H9 (cell line): ENCODE measurements around the gene ZNF445. TPM values are rescaled to one million over a fixed set of nuclear protein-coding genes. Genes with fewer than 3 reads are reported as not detected.
A peak's percentile ranks its signal among the peaks of the same experiment; 100 is the strongest.

Experiments used
- DNase-seq: peaks from one replicate; pipeline ENCODE4 v3.0.0-alpha.2; 2017
- H2AFZ ChIP-seq: one replicate; pipeline ENCODE4 v1.6.1; 2013; ENCODE audit warnings: mild to moderate bottlenecking, low read length, control low read depth, moderate library complexity
- H2AK5ac ChIP-seq: 2 replicates; pipeline ENCODE4 v1.6.1; 2013; ENCODE audit warnings: low read length, control low read depth, mixed read lengths; ENCODE audit not compliant: insufficient read length
- H2BK120ac ChIP-seq: one replicate; pipeline ENCODE4 v1.6.1; 2013; ENCODE audit warnings: low read depth, mild to moderate bottlenecking, low read length, control low read depth, inconsistent platforms; ENCODE audit not compliant: poor library complexity, severe bottlenecking
- H2BK12ac ChIP-seq: 2 replicates; pipeline ENCODE4 v1.6.1; 2013; ENCODE audit warnings: low read length, control low read depth, mixed read lengths, low read depth; ENCODE audit not compliant: insufficient read length
- H2BK15ac ChIP-seq: 2 replicates; pipeline ENCODE4 v1.6.1; 2013; ENCODE audit warnings: low read depth, low read length, control low read depth
- H2BK20ac ChIP-seq: one replicate; pipeline ENCODE4 v1.6.1; 2013; ENCODE audit warnings: low read depth, mild to moderate bottlenecking, low read length, control low read depth, inconsistent platforms; ENCODE audit not compliant: poor library complexity, severe bottlenecking
- H2BK5ac ChIP-seq: 2 replicates; pipeline ENCODE4 v1.6.1; 2013; ENCODE audit warnings: low read length, control low read depth, mixed read lengths; ENCODE audit not compliant: insufficient read length
- H3K14ac ChIP-seq: 2 replicates; pipeline ENCODE4 v1.6.1; 2013; ENCODE audit warnings: low read length, control low read depth; ENCODE audit not compliant: insufficient read depth
- H3K18ac ChIP-seq: 2 replicates; pipeline ENCODE4 v1.6.1; 2013; ENCODE audit warnings: low read depth, mild to moderate bottlenecking, mixed read lengths, low read length, control low read depth; ENCODE audit not compliant: insufficient read length
- H3K23ac ChIP-seq: 2 replicates; pipeline ENCODE4 v1.6.1; 2013; ENCODE audit warnings: low read length, control low read depth, mixed read lengths, low read depth; ENCODE audit not compliant: insufficient read length
- H3K23me2 ChIP-seq: 2 replicates; pipeline ENCODE4 v1.6.1; 2013; ENCODE audit warnings: low read depth, mild to moderate bottlenecking, mixed read lengths, low read length, control low read depth; ENCODE audit not compliant: insufficient read length, poor library complexity, severe bottlenecking
- H3K27ac ChIP-seq: 2 replicates; pipeline ENCODE4 v1.5.1; 2013; ENCODE audit warnings: low read length, control low read depth, mixed read lengths, low read depth; ENCODE audit not compliant: insufficient read length
- H3K27me3 ChIP-seq: 2 replicates; pipeline ENCODE4 v1.6.1; 2013; ENCODE audit warnings: low read length, control low read depth, inconsistent platforms; ENCODE audit not compliant: insufficient read depth
- H3K4ac ChIP-seq: 2 replicates; pipeline ENCODE4 v1.6.1; 2013; ENCODE audit warnings: low read depth, mild to moderate bottlenecking, control low read depth, inconsistent platforms, low read length, moderate library complexity
- H3K4me1 ChIP-seq: 2 replicates; pipeline ENCODE4 v1.6.1; 2013; ENCODE audit warnings: low read length, control low read depth, inconsistent platforms; ENCODE audit not compliant: insufficient read depth
- H3K4me2 ChIP-seq: 2 replicates; pipeline ENCODE4 v1.6.1; 2013; ENCODE audit warnings: low read length, control low read depth, mixed read lengths; ENCODE audit not compliant: insufficient read length, insufficient read depth
- H3K56ac ChIP-seq: 2 replicates; pipeline ENCODE4 v1.6.1; 2013; ENCODE audit warnings: low read depth, mild to moderate bottlenecking, mixed read lengths, low read length, control low read depth; ENCODE audit not compliant: insufficient read length
- H3K79me1 ChIP-seq: 2 replicates; pipeline ENCODE4 v1.6.1; 2013; ENCODE audit warnings: low read depth, mild to moderate bottlenecking, moderate library complexity, low read length, control low read depth, inconsistent platforms; ENCODE audit not compliant: insufficient read depth, poor library complexity, severe bottlenecking
- H3K79me2 ChIP-seq: 2 replicates; pipeline ENCODE4 v1.6.1; 2013; ENCODE audit warnings: low read length, control low read depth, inconsistent platforms; ENCODE audit not compliant: insufficient read depth
- H3K9ac ChIP-seq: 2 replicates; pipeline ENCODE4 v1.6.1; 2013; ENCODE audit warnings: low read length, control low read depth, mixed read lengths; ENCODE audit not compliant: insufficient read length; ENCODE audit errors: extremely low read depth
- H3K9me3 ChIP-seq: one replicate; pipeline ENCODE4 v1.6.1; 2013; ENCODE audit warnings: low read depth, low read length, inconsistent platforms; ENCODE audit not compliant: control insufficient read depth
- H3T11ph ChIP-seq: one replicate; pipeline ENCODE4 v1.6.1; 2013; ENCODE audit warnings: mild to moderate bottlenecking, low read length, control low read depth, inconsistent platforms
- H4K20me1 ChIP-seq: one replicate; pipeline ENCODE4 v1.6.1; 2013; ENCODE audit not compliant: control insufficient read depth, insufficient read length, insufficient read depth
- H4K5ac ChIP-seq: 2 replicates; pipeline ENCODE4 v1.6.1; 2013; ENCODE audit warnings: low read depth, mild to moderate bottlenecking, mixed read lengths, low read length, control low read depth; ENCODE audit not compliant: insufficient read length
- H4K8ac ChIP-seq: replicated peaks from 2 replicates; pipeline ENCODE4 v1.6.1; 2013; ENCODE audit warnings: low read length, control low read depth, mixed read lengths, low read depth; ENCODE audit not compliant: insufficient read length
- H4K91ac ChIP-seq: 2 replicates; pipeline ENCODE4 v1.6.1; 2013; ENCODE audit warnings: low read depth, mild to moderate bottlenecking, moderate library complexity, mixed read lengths, low read length, control low read depth; ENCODE audit not compliant: insufficient read length
- H3K27ac Mint-ChIP-seq, 3 experiments: 2 replicates in 2 of 3; 3 replicates in 1 of 3; pipeline ENCODE4 v1.8.0; 2020 to 2021; ENCODE audit warnings: mixed read lengths in 3 of 3, mild to moderate bottlenecking in 1 of 3, moderate library complexity in 1 of 3
- H3K27me3 Mint-ChIP-seq: 2 replicates; pipeline ENCODE4 v1.8.0; 2021; ENCODE audit warnings: low read depth, mild to moderate bottlenecking, moderate library complexity, mixed read lengths
- H3K36me3 Mint-ChIP-seq, 3 experiments: 2 replicates in 2 of 3; 3 replicates in 1 of 3; pipeline ENCODE4 v1.8.0; 2020 to 2021; ENCODE audit warnings: low read depth in 3 of 3, mixed read lengths in 3 of 3; ENCODE audit not compliant: insufficient read depth in 1 of 3
- H3K4me1 Mint-ChIP-seq, 2 experiments: 2 replicates each; pipeline ENCODE4 v1.8.0; 2020; ENCODE audit warnings: mixed read lengths in 2 of 2
- H3K4me3 Mint-ChIP-seq, 2 experiments: 2 replicates in 1 of 2; 3 replicates in 1 of 2; pipeline ENCODE4 v1.8.0; 2020 to 2021; ENCODE audit warnings: mild to moderate bottlenecking in 2 of 2, mixed read lengths in 2 of 2, moderate library complexity in 1 of 2
- H3K9me3 Mint-ChIP-seq, 2 experiments: 2 replicates in 1 of 2; 3 replicates in 1 of 2; pipeline ENCODE4 v1.8.0; 2020; ENCODE audit warnings: mild to moderate bottlenecking in 2 of 2, mixed read lengths in 2 of 2, moderate library complexity in 1 of 2
- CTCF ChIP-seq: fragments of 200-600 bp; sonication (generic); conservative IDR thresholded peaks from 3 replicates; pipeline ENCODE4 v1.8.0; 2021; ENCODE audit warnings: antibody characterized with exemption, mild to moderate bottlenecking
- WGBS: extraction: QIAGEN DNeasy Blood & Tissue Kit; methylation state at CpG from one replicate; pipeline ENCODE4 v1.1.7; 2013; ENCODE audit warnings: missing lambda C conversion rate, low lambda C conversion rate, mixed read lengths; ENCODE audit not compliant: insufficient read length; ENCODE audit errors: extremely low coverage; 5-methylcytosine and 5-hydroxymethylcytosine counted together
- total RNA-seq: library from RNA; stranded (reverse); gene quantifications from 2 replicates; pipeline ENCODE4 v1.2.1, GENCODE V29; 2021

ZNF445 gene
- total RNA-seq, 1 experiment from 2014 or later, result 26.0 TPM

GRCh38 chr3:44427683-44428082, 49.8 kb downstream of the ZNF445 start:
- Histone ChIP-seq H3K79me2 (no peaks in the 10 kb centered on the region), H4K8ac (no peak overlapping the region), H3K23me2 (no peaks in the 10 kb centered on the region), H3K4ac (no peak overlapping the region), H3K14ac (peak overlapping the region; percentile 17; the same call in 1 of the 2 replicates), H3K9ac (no peak overlapping the region), H2BK5ac (no peak overlapping the region), H2BK12ac (no peak overlapping the region), H4K5ac (no peak overlapping the region), H3K27ac (no peak overlapping the region), H3K4me2 (no peak overlapping the region), H4K20me1 (no peaks in the 10 kb centered on the region), H3K79me1 (no peaks in the 10 kb centered on the region), H2BK120ac (no peak overlapping the region), H2AK5ac (no peak overlapping the region), H3K23ac (no peak overlapping the region), H2BK20ac (no peak overlapping the region), H3K56ac (no peak overlapping the region), H3K27me3 (no peaks in the 10 kb centered on the region), H3K18ac (no peak overlapping the region), H3K4me1 (no peaks in the 10 kb centered on the region), H3K9me3 (no peaks in the 10 kb centered on the region), H2BK15ac (no peak overlapping the region), H3T11ph (no peak overlapping the region), H2AFZ (no peak overlapping the region), H4K91ac (no peak overlapping the region)
- Mint-ChIP-seq H3K4me1 (peaks cover 5 to 12% of the 10 kb centered on the region in 2 experiments), H3K9me3 (no peaks in the 10 kb centered on the region), H3K36me3 (no peaks in the 10 kb centered on the region), H3K4me3 (no peak overlapping the region), H3K27me3 (peaks cover 3% of the 10 kb centered on the region), H3K27ac (no peak overlapping the region)
- WGBS, result no CpG with 5 or more reads among the region's 3 CpGs
- peak; percentile 60 for DNase-seq
- TF ChIP-seq CTCF, result no peak
